Measurements from ENCODE around the gene PLPP2.
A peak's percentile ranks its signal among the peaks of the same experiment; 100 is the strongest.

PLPP2 gene

GRCh38 chr19:313988-314815 lies 23.0 kb upstream of the PLPP2 start:
- DNase-seq, result no peak

GRCh38 chr19:313169-313987 lies 22.2 kb upstream of the PLPP2 start:
- DNase-seq, result no peak

- no peak for DNase-seq
Measured at GRCh38 chr19:311813-312261, 20.6 kb upstream of the PLPP2 start.

GRCh38 chr19:310781-311496 lies 19.7 kb upstream of the PLPP2 start:
- DNase-seq, result no peak

- no peak for DNase-seq
Measured at GRCh38 chr19:310141-310651, 19.0 kb upstream of the PLPP2 start.

- DNase-seq, result no peak
Measured at GRCh38 chr19:309206-309565, 18.0 kb upstream of the PLPP2 start.

- no peak for DNase-seq
Measured at GRCh38 chr19:308471-309205, 17.4 kb upstream of the PLPP2 start.

GRCh38 chr19:307793-308420 lies 16.7 kb upstream of the PLPP2 start:
- DNase-seq, result no peak

GRCh38 chr19:307111-307531 lies 15.9 kb upstream of the PLPP2 start:
- DNase-seq, result no peak

GRCh38 chr19:306151-306900 lies 15.1 kb upstream of the PLPP2 start:
- DNase-seq, result no peak

GRCh38 chr19:305240-306150 lies 14.3 kb upstream of the PLPP2 start:
- no peak for DNase-seq

GRCh38 chr19:296476-297225 lies 5.4 kb upstream of the PLPP2 start:
- DNase-seq, result no peak

GRCh38 chr19:295687-296370 lies 4.6 kb upstream of the PLPP2 start:
- no peak for DNase-seq

- DNase-seq, result peak; percentile 21
Measured at GRCh38 chr19:294946-295686, 3.9 kb upstream of the PLPP2 start.

- DNase-seq, result no peak
Measured at GRCh38 chr19:294341-294945, 3.2 kb upstream of the PLPP2 start.

GRCh38 chr19:293436-294110 lies 2.4 kb upstream of the PLPP2 start:
- no peak for DNase-seq

- no peak for DNase-seq
Measured at GRCh38 chr19:292951-293350, 1.7 kb upstream of the PLPP2 start.
